AG09319 (cell line): ENCODE results near the gene SUGP1.

Experiments used
- DNase-seq: peaks from one replicate; pipeline ENCODE4 v3.0.0-alpha.2; 2010; ENCODE audit warnings: low read depth; ENCODE audit errors: extremely low read depth
- CTCF ChIP-seq: IDR thresholded peaks from 2 replicates; pipeline ENCODE4 v1.5.1; 2011; ENCODE audit warnings: low read depth, mild to moderate bottlenecking, inconsistent platforms, low read length, moderate library complexity

SUGP1 gene

GRCh38 chr19:19347401-19348110 is 27.2 kb upstream of the SUGP1 start:
- no peak for DNase-seq
- no peak for TF ChIP-seq CTCF

GRCh38 chr19:19345970-19346369 is 25.7 kb upstream of the SUGP1 start:
- no peak for TF ChIP-seq CTCF
- DNase-seq = no peak

GRCh38 chr19:19345232-19345631 is 24.9 kb upstream of the SUGP1 start:
- no peak for TF ChIP-seq CTCF
- no peak for DNase-seq

GRCh38 chr19:19343762-19344161 is 23.5 kb upstream of the SUGP1 start:
- DNase-seq = no peak
- TF ChIP-seq CTCF = no peak

- no peak for DNase-seq
- TF ChIP-seq CTCF = no peak
Measured at GRCh38 chr19:19343016-19343362, 22.7 kb upstream of the SUGP1 start.

GRCh38 chr19:19342086-19343015 is 22.0 kb upstream of the SUGP1 start:
- peak; percentile 91 for TF ChIP-seq CTCF
- DNase-seq = no peak

- no peak for DNase-seq
- TF ChIP-seq CTCF = no peak
Measured at GRCh38 chr19:19341026-19341425, 20.7 kb upstream of the SUGP1 start.
